Measurements from ENCODE around the gene MLEC. TPM values are rescaled to one million over a fixed set of nuclear protein-coding genes. Genes with fewer than 3 reads are reported as not detected.

The MLEC gene
- total RNA-seq, 2 experiments from 2014 or later = 80.5 to 94.4 TPM

DNA sequence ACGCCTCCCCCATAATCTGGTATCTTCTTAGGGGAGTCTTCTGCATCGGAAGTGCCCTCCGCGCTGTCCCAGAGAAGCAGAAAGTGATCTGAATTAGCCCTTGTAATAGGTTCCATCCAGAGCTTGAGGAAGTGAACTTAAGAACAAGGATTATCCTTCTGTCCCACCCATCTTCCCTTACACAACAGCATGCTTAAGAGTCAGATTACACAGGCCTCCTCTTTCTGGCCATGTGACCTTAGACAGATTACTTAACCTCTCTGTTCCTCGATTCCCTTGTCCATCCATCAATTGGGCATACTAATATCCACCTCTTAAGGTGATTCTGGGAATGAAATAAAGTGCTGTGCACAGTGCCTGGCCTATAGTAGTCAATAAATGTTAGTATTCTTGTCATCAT lies 35.1 kb upstream of the MLEC start:
- Mint-ChIP-seq H3K4me3 (no peak overlapping the region), H3K27ac (no peak overlapping the region), H3K9me3 (no peaks in the 10 kb centered on the region), H3K27me3 (peaks cover 47% of the 10 kb centered on the region), H3K36me3 (ENCODE audit: low read depth) (no peaks in the 10 kb centered on the region), H3K4me1 (peaks cover 18% of the 10 kb centered on the region)
- ChIA-PET POLR2A (no interaction called here), CTCF (interaction anchor here (0.7 kb wide), 1 partner anchor 320 kb away, joined by 3 read pairs; no protein-coding TSS in a partner anchor)
- no peak for DNase-seq

DNA sequence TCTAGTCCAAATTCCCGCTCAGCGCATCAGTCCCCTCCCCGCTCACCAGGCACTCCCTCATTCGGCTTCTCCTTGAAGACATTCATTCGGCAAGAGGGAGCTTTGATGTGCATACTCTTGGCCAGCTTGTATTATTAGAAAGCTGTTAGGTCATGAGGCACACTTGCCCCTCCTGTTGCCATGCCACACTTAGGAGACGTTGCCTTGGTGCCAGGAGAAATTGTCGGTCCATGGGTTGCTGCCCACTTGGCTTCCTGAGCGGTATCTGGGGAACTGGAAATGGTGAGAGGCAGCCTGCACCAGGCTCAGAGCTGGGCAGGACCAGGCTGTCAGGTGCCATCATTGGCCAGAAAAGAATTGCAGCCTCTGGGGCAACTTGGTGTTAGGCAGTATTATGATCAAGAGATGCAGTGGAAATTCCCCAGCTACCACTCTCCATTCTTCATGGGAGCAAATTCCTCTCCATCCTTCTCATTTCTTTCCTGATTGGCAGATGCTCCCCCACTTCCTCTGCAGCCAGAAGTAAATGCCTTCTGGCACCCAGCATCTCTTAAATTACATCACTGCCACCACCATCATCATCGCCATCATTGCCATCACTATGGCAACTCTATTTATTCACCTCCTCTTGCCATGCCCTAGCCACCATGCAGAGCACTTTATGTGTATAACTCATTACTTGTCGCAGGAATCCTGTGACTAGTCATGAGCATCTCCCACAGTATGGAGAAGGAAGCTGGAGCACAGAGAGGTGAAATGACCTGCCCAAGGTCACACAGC lies 34.1 kb upstream of the MLEC start:
- peaks cover 16% of the 10 kb centered on the region for H3K4me1 Mint-ChIP-seq
- POLR2A ChIA-PET = no interaction called here

DNA sequence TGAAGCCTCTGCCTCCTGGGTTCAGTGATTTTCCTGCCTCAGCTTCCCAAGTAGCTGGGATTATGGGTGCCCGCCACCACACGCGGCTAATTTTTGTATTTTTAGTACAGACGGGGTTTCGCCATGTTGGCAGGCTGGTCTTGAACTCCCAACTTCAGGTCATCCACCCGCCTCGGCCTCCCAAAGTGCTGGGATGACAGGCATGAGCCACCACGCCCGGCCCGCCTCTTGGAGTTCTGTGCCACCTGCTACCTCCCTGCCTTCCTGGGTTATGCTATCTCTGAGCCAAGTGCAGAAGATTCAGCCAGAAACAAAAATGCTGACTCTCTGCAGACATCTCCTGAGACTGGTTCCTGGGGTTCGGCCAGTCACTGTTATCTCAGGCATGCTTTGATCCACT lies 33.3 kb upstream of the MLEC start:
- Mint-ChIP-seq H3K4me3 (no peak overlapping the region), H3K9me3 (no peaks in the 10 kb centered on the region), H3K27ac (no peak overlapping the region), H3K36me3 (ENCODE audit: low read depth) (no peaks in the 10 kb centered on the region), H3K27me3 (peaks cover 40% of the 10 kb centered on the region), H3K4me1 (peaks cover 12% of the 10 kb centered on the region)
- CTCF ChIA-PET = interaction anchor here (1.3 to 1.4 kb wide), 2 partner anchors 44 to 71 kb away, joined by 3 read pairs; no protein-coding TSS in a partner anchor
- POLR2A ChIA-PET = no interaction called here
- no peak for DNase-seq

More for the DNA sequence above, 34.1 kb upstream of the MLEC start:
- CTCF ChIA-PET = interaction anchor here (0.7 to 1.4 kb wide), 4 partner anchors 12 to 70 kb away, joined by 3 read pairs; partner anchors contain the start of gene CABP1
- Mint-ChIP-seq H3K27ac (no peak overlapping the region), H3K36me3 (ENCODE audit: low read depth) (no peaks in the 10 kb centered on the region), H3K27me3 (peaks cover 45% of the 10 kb centered on the region), H3K4me3 (no peak overlapping the region), H3K9me3 (no peaks in the 10 kb centered on the region)
- no peak for DNase-seq

DNA sequence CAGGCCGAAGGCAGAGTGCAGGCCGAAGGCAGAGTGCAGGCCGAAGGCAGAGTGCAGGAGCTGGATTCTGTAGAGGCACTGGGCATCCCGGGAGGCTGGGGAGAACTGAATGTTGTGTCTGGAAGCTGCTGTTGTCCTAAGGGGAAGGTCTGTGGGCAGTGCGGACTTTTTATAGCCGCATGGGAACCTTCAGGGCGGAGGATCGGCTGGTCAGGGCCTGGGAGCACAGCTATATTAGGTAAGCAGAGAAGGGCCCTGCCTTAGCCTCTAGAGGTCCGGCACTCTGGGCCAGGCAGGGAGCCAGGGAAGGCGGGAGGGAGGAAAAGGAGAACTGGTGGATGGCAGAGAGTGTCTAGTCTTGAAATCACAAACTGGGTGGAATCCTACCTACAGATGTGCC lies 32.3 kb upstream of the MLEC start:
- Mint-ChIP-seq H3K9me3 (no peaks in the 10 kb centered on the region), H3K4me1 (peaks cover 2% of the 10 kb centered on the region), H3K36me3 (ENCODE audit: low read depth) (no peaks in the 10 kb centered on the region), H3K4me3 (no peak overlapping the region), H3K27ac (no peak overlapping the region), H3K27me3 (peaks cover 30% of the 10 kb centered on the region)
- no peak for DNase-seq
- ChIA-PET CTCF (interaction anchor here (0.6 to 1.0 kb wide), 2 partner anchors 27 to 124 kb away, joined by 3 to 5 read pairs; no protein-coding TSS in a partner anchor), POLR2A (interaction anchor here (0.6 kb wide), 1 partner anchor 133 kb away, joined by 6 read pairs; no protein-coding TSS in a partner anchor)

DNA sequence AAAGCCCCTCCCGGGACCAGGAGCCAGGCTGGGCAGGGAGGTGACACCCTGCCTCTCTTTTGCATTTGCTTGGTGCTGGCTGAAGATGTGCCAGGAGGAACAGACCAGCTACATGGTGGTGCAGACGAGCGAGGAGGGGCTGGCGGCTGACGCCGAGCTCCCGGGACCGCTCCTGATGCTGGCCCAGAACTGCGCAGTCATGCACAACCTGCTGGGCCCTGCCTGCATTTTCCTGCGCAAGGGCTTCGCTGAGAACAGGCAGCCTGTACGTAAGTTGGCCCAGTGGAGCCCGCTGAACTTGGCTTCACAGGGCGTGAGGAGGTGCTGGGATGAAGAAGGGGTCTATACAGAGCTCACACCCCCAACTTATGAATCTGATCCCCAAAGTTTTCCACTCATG lies 30.9 kb upstream of the MLEC start:
- Mint-ChIP-seq H3K27me3 (peaks cover 17% of the 10 kb centered on the region), H3K4me1 (no peaks in the 10 kb centered on the region), H3K27ac (no peak overlapping the region), H3K4me3 (no peak overlapping the region), H3K36me3 (ENCODE audit: low read depth) (no peaks in the 10 kb centered on the region), H3K9me3 (no peaks in the 10 kb centered on the region)
- CTCF ChIA-PET = interaction anchor here (1.0 kb wide), 1 partner anchor 9 kb away, joined by 3 read pairs; no protein-coding TSS in a partner anchor
- DNase-seq = no peak
- POLR2A ChIA-PET = no interaction called here

DNA sequence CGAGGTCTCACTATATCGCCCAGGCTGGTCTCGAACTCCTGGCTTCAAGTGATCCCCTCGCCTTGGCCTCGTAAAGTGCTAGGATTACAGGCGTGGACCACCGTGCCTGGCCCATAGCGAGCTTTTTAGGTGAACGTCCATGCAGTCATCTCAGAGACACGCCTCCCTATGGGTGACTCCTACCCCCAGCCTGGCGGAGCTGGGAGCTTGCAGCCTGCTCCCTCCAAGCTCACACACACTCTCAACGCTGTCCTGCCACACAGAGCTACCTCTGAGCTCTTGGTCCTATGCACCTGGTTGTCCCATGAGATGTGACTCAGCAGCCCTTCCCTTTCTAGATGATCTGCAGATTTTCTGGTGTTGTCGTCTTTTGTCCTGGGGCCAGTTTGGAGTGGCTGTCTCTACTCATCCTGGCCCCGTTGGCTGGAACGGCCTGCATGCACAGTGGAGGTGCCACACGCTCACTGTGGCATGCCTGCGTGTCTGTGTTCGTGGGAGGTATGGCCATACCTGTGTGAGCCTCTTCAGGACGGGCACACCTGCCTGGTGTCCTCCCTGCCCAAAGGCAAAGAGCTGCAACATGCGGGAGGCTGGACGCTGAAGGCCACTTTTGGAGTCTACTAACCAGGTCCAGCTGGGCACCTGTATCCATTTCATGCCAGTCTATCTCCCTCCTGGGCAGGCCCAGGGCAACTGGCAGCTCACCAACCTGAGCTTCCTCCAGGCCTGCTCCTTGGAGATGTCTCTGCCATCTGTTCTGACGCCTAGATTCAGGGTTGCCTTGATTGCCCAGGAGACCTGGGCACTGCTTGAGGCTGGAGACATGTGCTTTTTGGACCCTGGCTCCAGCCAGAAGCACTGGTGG lies 28.4 kb upstream of the MLEC start:
- H3K9me3 Mint-ChIP-seq = no peaks in the 10 kb centered on the region
- no peaks in the 10 kb centered on the region for H3K4me1 Mint-ChIP-seq
- H3K4me3 Mint-ChIP-seq = no peak overlapping the region
- DNase-seq = no peak
- CTCF ChIA-PET = interaction anchor here (1.0 to 4.8 kb wide), 5 partner anchors 9 to 59 kb away, joined by 3 to 39 read pairs (median 5); no protein-coding TSS in a partner anchor
- H3K36me3 Mint-ChIP-seq (ENCODE audit: low read depth) = no peaks in the 10 kb centered on the region
- POLR2A ChIA-PET = interaction anchor here (0.6 kb wide), 1 partner anchor 27 kb away, joined by 4 read pairs; no protein-coding TSS in a partner anchor
- H3K27ac Mint-ChIP-seq = no peak overlapping the region
- H3K27me3 Mint-ChIP-seq = no peaks in the 10 kb centered on the region

DNA sequence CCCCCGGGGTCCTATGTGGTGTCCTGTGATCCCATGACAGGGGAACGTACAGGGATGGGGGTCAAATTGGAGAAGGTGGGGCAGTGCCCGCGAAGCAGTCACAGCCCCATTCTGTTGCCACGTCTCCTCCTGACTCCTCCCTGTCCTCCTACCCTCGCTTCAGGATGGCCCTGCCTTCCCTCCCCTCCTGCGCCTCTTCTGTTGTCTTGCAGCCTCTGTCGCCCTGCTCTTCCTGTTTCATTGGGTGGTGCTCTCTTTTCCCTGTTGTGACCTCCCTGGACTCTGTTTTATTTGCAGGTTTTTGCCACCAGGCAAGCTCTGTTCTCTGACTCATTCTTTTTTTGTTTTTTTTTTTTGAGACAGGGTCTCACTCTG lies 27.8 kb upstream of the MLEC start:
- Mint-ChIP-seq H3K4me1 (no peaks in the 10 kb centered on the region), H3K4me3 (no peak overlapping the region), H3K27me3 (no peaks in the 10 kb centered on the region), H3K9me3 (no peaks in the 10 kb centered on the region), H3K36me3 (ENCODE audit: low read depth) (no peaks in the 10 kb centered on the region), H3K27ac (no peak overlapping the region)
- CTCF ChIA-PET = interaction anchor here (1.0 to 4.8 kb wide), 3 partner anchors 11 to 58 kb away, joined by 3 to 39 read pairs (median 5); no protein-coding TSS in a partner anchor
- no peak for DNase-seq
- POLR2A ChIA-PET = no interaction called here

DNA sequence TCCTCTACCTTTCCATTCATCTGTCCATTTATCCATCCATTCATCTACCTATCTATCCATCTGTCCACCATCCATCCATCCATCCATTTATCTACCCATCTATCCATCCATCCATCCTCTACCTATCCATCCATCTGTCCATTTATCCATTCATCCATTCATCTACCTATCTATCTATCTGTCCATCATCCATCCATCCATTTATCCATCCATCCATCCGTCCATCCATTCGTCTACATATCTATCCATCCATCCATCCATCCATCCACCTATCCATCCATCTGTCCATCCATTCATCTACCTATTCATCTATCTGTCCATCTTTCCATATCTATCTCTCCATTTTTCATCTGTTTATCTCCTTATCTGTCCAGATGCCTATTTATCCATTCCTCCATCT lies 25.5 kb upstream of the MLEC start:
- DNase-seq = no peak
- Mint-ChIP-seq H3K36me3 (ENCODE audit: low read depth) (no peaks in the 10 kb centered on the region), H3K9me3 (no peaks in the 10 kb centered on the region), H3K27me3 (no peaks in the 10 kb centered on the region), H3K4me1 (no peaks in the 10 kb centered on the region), H3K27ac (no peak overlapping the region), H3K4me3 (no peak overlapping the region)
- POLR2A ChIA-PET = no interaction called here
- CTCF ChIA-PET = interaction anchor here (1.5 to 4.8 kb wide), 2 partner anchors 13 to 186 kb away, joined by 3 to 39 read pairs; no protein-coding TSS in a partner anchor

DNA sequence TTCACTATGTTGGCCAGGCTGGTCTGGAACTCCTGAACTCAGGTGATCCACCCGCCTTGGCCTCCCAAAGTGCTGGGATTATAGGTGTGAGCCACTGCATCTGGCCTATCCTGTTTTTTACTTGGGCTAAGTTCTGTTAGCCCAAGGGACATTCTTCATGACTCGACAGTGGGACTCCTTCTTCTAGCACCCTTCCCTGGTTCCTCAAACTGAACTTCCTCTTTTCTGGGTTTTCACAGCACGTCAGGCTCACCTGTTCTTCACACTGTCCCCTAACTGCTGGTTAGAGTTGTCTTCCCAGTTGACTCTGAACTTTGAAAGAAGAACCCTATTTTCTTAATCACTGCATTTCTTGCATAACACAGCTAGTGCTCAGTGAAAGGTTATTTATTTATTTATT lies 24.1 kb upstream of the MLEC start:
- DNase-seq = no peak
- Mint-ChIP-seq H3K9me3 (no peaks in the 10 kb centered on the region), H3K4me3 (no peak overlapping the region), H3K4me1 (no peaks in the 10 kb centered on the region), H3K27ac (no peak overlapping the region), H3K36me3 (ENCODE audit: low read depth) (no peaks in the 10 kb centered on the region), H3K27me3 (no peaks in the 10 kb centered on the region)
- ChIA-PET POLR2A (no interaction called here), CTCF (interaction anchor here (0.6 to 1.4 kb wide), 2 partner anchors 13 to 154 kb away, joined by 4 read pairs; no protein-coding TSS in a partner anchor)

DNA sequence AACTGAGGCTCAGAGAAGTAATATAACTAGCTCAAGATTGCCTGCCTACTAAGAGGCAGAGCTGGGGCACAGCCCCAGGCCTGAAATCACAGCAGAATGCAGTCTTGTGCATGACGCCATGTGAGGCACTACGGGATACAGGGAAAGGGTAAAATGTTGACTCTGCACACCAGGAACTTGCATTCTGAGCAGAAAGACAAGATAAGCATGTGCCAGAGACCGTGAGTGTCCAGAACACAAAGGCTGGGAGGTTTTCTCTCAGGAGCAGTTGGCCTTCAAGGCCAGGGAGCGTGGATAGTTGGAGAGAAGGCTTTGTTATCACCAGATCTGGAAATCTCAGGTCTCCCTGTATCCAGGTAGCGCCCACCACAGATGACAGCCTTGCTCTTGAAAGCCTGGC lies 23.2 kb upstream of the MLEC start:
- no peak overlapping the region for H3K4me3 Mint-ChIP-seq
- no peaks in the 10 kb centered on the region for H3K9me3 Mint-ChIP-seq
- no peak for DNase-seq
- H3K27me3 Mint-ChIP-seq = no peaks in the 10 kb centered on the region
- no peak overlapping the region for H3K27ac Mint-ChIP-seq
- ChIA-PET CTCF (interaction anchor here (1.4 kb wide), 1 partner anchor 14 kb away, joined by 4 read pairs; no protein-coding TSS in a partner anchor), POLR2A (no interaction called here)
- no peaks in the 10 kb centered on the region for H3K36me3 Mint-ChIP-seq (ENCODE audit: low read depth)
- H3K4me1 Mint-ChIP-seq = no peaks in the 10 kb centered on the region

DNA sequence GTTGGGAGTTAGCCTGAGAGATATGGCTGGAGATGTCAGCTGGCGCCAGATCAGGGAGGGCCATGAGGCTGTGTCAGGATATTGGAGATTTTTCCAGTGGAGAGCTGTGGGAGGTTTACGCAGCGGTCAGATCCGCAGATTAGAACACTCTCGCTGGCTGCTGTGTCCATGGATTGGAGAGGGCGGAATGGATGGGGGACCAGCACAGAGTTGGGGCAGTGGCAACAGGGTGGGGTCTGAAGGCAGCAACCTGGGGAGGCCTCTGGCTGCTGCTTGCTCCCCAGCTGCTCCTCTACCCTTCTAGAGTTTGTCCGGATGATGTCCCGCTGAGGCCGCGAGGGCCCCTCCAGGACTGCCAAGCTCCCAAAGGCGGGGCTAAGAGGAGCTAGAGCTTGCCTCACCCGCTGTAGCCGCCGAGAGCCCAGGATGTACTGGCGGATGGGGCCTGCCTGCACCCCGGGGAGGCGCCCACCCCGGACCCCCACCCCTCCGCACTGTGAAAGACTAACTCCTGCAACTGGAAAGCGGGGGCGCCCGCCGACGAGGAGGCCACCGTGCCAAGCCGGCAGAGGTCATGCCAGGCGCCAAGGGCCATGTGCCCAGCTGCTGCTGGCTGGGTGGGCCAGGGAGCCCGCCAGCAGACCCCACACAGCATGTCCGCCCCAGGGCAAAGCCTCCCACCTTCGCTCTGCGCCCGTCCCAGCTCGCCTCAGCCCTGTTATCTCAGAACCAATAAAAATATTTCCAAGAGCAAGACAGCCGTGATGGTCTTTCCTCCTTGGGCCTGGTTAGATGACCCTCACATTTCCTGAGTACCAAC lies 20.2 kb upstream of the MLEC start:
- peaks cover 3% of the 10 kb centered on the region for H3K27me3 Mint-ChIP-seq
- H3K27ac Mint-ChIP-seq = no peak overlapping the region
- no peak overlapping the region for H3K4me3 Mint-ChIP-seq
- DNase-seq = no peak
- ChIA-PET POLR2A (no interaction called here), CTCF (interaction anchor here (0.7 to 2.1 kb wide), 4 partner anchors 9 to 290 kb away, joined by 4 to 5 read pairs (median 5); no protein-coding TSS in a partner anchor)
- no peaks in the 10 kb centered on the region for H3K36me3 Mint-ChIP-seq (ENCODE audit: low read depth)
- H3K4me1 Mint-ChIP-seq = no peaks in the 10 kb centered on the region
- no peaks in the 10 kb centered on the region for H3K9me3 Mint-ChIP-seq

Data from activated CD4-positive, alpha-beta T cell treated with anti-CD3 and anti-CD28 coated beads, Interleukin-2, amount 10 ng/mL, durations not matched to agents 7 days and 5 days (primary cell).